ENCODE measurements around the gene LARGE1.

GRCh38 chr22:33577862-33578411, 342.3 kb downstream of the LARGE1 start:
- no peak for TF ChIP-seq POLR2A (IDR thresholded peaks at IDR 0.05)
- no peak for TF ChIP-seq CTCF (IDR thresholded peaks at IDR 0.05)

All from uterus (tissue), 2 donors.